22Rv1 (cell line): ENCODE data around the gene ZFYVE28.

Experiments used
- CTCF ChIP-seq: fragments of 450-650 bp; IDR thresholded peaks from 2 replicates; pipeline ENCODE4 v1.5.1; 2017; ENCODE audit warnings: mild to moderate bottlenecking
- ZFX ChIP-seq: fragments of 450-650 bp; IDR thresholded peaks from 2 replicates; pipeline ENCODE4 v1.6.1; 2017; ENCODE audit warnings: antibody characterized with exemption, borderline replicate concordance

- TF ChIP-seq CTCF (no peak), ZFX (no peak)
Measured at GRCh38 chr4:2303121-2303685, 115.2 kb downstream of the ZFYVE28 start.
